ENCODE data around the gene CCM2.
"Not testable (repeated sequence)": the region's sequence is repeated elsewhere in the genome, so short reads cannot be mapped to it uniquely, and the experiment has no call there.

CCM2 gene

GRCh38 chr7:45107356-45107755 lies 107.4 kb downstream of the CCM2 start:
- no peak for DNase-seq

GRCh38 chr7:45108863-45109262 lies 108.9 kb downstream of the CCM2 start:
- no peak for DNase-seq

- peak; percentile 91 for DNase-seq
Observed at GRCh38 chr7:45111298-45112223, 111.6 kb downstream of the CCM2 start, which contains the start of gene TBRG4. Gene TBRG4 (minus strand): TSS chr7:45111697. CDS start chr7:45109237, 2,460 bp downstream.

GRCh38 chr7:45112648-45113047 lies 112.6 kb downstream of the CCM2 start:
- no peak for DNase-seq

GRCh38 chr7:45114257-45114656 lies 114.3 kb downstream of the CCM2 start:
- not testable (repeated sequence) for DNase-seq

- no peak for DNase-seq
Observed at GRCh38 chr7:45114926-45115325, 114.9 kb downstream of the CCM2 start.

- no peak for DNase-seq
Observed at GRCh38 chr7:45116048-45116447, 116.0 kb downstream of the CCM2 start.

- DNase-seq = no peak
Observed at GRCh38 chr7:45117582-45117981, 117.6 kb downstream of the CCM2 start.

GRCh38 chr7:45118292-45118691 lies 118.3 kb downstream of the CCM2 start:
- no peak for DNase-seq

- no peak for DNase-seq
Observed at GRCh38 chr7:45118889-45119331, 118.9 kb downstream of the CCM2 start.

GRCh38 chr7:45119550-45119949 lies 119.5 kb downstream of the CCM2 start:
- DNase-seq = no peak

GRCh38 chr7:45122975-45123860 lies 123.2 kb downstream of the CCM2 start:
- no peak for DNase-seq

GRCh38 chr7:45123913-45124710 lies 124.1 kb downstream of the CCM2 start:
- no peak for DNase-seq

GRCh38 chr7:45125193-45125904 lies 125.3 kb downstream of the CCM2 start:
- no peak for DNase-seq
